ENCODE results near the gene EME1. TPM values are rescaled to one million over a fixed set of nuclear protein-coding genes. Genes with fewer than 3 reads are reported as not detected.

Gene EME1
- total and polyA plus RNA-seq, 2 experiments from 2014 or later = 14.4 to 15.9 TPM

- Mint-ChIP-seq H3K27me3 (ENCODE audit: insufficient read depth, low read depth, poor library complexity) (peaks cover 6% of the 10 kb centered on the region), H3K9me3 (no peaks in the 10 kb centered on the region; the same call in 2 of the 3 replicates), H3K4me3 (no peak overlapping the region), H3K27ac (no peak overlapping the region), H3K4me1 (peaks cover 4% of the 10 kb centered on the region), H3K36me3 (ENCODE audit: low read depth) (no peaks in the 10 kb centered on the region)
- H2AFZ ChIP-seq = no peak overlapping the region
- no peak overlapping the region for H3K27ac ChIP-seq (ENCODE audit: low read depth)
- DNase-seq (ENCODE audit: low spot score) (no peak), ATAC-seq (no peak)
- H3K79me2 ChIP-seq (replicated peaks; ENCODE audit: insufficient read depth) = no peaks in the 10 kb centered on the region
- H3K4me2 ChIP-seq = no peak overlapping the region
- no peaks in the 10 kb centered on the region for H3K27me3 ChIP-seq (ENCODE audit: insufficient read depth)
- H4K20me1 ChIP-seq (replicated peaks; ENCODE audit: insufficient read depth) = no peaks in the 10 kb centered on the region
- H3K4me1 ChIP-seq (ENCODE audit: insufficient read depth) = no peaks in the 10 kb centered on the region
- H3K36me3 ChIP-seq (ENCODE audit: insufficient read depth) = no peaks in the 10 kb centered on the region
- no peak for TF ChIP-seq ZNF114 (CRISPR knock-in tag; IDR thresholded peaks at IDR 0.05)
- no peak for TF ChIP-seq CTCF (conservative IDR thresholded peaks at IDR 0.05; ENCODE audit: low read depth in 2 of 2)
- TF ChIP-seq ZNF331 (CRISPR knock-in tag; IDR thresholded peaks at IDR 0.05; ENCODE audit: low read depth) = no peak
- TF ChIP-seq EZH2phosphoT487 (IDR thresholded peaks at IDR 0.05; ENCODE audit: unreplicated experiment) = no peak
- TF ChIP-seq JUNB (IDR thresholded peaks at IDR 0.05; ENCODE audit: unreplicated experiment) = no peak
- no peak for TF ChIP-seq CREB1 (CRISPR knock-in tag; IDR thresholded peaks at IDR 0.05; ENCODE audit: low read depth)
- no peak for TF ChIP-seq NANOG (IDR thresholded peaks at IDR 0.05; ENCODE audit: borderline replicate concordance)
- no peak for TF ChIP-seq STAT1 (IDR thresholded peaks at IDR 0.05; ENCODE audit: unreplicated experiment)
- no peak for TF ChIP-seq REST (IDR thresholded peaks at IDR 0.05; ENCODE audit: unreplicated experiment)
- no peak for TF ChIP-seq ZNF462 (CRISPR knock-in tag; IDR thresholded peaks at IDR 0.05)
- TF ChIP-seq, protein P1, sequence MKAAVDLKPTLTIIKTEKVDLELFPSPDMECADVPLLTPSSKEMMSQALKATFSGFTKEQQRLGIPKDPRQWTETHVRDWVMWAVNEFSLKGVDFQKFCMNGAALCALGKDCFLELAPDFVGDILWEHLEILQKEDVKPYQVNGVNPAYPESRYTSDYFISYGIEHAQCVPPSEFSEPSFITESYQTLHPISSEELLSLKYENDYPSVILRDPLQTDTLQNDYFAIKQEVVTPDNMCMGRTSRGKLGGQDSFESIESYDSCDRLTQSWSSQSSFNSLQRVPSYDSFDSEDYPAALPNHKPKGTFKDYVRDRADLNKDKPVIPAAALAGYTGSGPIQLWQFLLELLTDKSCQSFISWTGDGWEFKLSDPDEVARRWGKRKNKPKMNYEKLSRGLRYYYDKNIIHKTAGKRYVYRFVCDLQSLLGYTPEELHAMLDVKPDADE (IDR thresholded peaks at IDR 0.05) = no peak
- no peak for TF ChIP-seq EZH2 (IDR thresholded peaks at IDR 0.05; ENCODE audit: low read depth, unreplicated experiment)
- no peak for TF ChIP-seq POLR2AphosphoS5 (IDR thresholded peaks at IDR 0.05; ENCODE audit: low read depth)
- H3F3A ChIP-seq (replicated peaks; ENCODE audit: low read depth) = no peaks in the 10 kb centered on the region
- H3K9me2 ChIP-seq (ENCODE audit: insufficient read depth) = no peaks in the 10 kb centered on the region
- no peak overlapping the region for H3K4me3 ChIP-seq
These were observed 42.8 kb upstream of the EME1 start for GRCh38 chr17:50330151-50330775.
